ENCODE data around the gene HUWE1.
"Not testable (repeated sequence)": the region's sequence is repeated elsewhere in the genome, so short reads cannot be mapped to it uniquely, and the experiment has no call there.

Gene HUWE1

GRCh38 chrX:53526999-53527398, 159.5 kb downstream of the HUWE1 start:
- no peak for DNase-seq (ENCODE audit: low spot score)
- no peak for TF ChIP-seq CTCF (IDR thresholded peaks at IDR 0.05)
- no peak overlapping the region for H3K27ac ChIP-seq

GRCh38 chrX:53511322-53511721, 175.2 kb downstream of the HUWE1 start:
- H3K27ac ChIP-seq = no peak overlapping the region
- DNase-seq (ENCODE audit: low spot score) = no peak
- TF ChIP-seq CTCF (IDR thresholded peaks at IDR 0.05) = no peak
- H3K4me3 ChIP-seq = no peak overlapping the region

More at GRCh38 chrX:53526999-53527398, 159.5 kb downstream of the HUWE1 start:
- no peak overlapping the region for H3K4me3 ChIP-seq

DNA sequence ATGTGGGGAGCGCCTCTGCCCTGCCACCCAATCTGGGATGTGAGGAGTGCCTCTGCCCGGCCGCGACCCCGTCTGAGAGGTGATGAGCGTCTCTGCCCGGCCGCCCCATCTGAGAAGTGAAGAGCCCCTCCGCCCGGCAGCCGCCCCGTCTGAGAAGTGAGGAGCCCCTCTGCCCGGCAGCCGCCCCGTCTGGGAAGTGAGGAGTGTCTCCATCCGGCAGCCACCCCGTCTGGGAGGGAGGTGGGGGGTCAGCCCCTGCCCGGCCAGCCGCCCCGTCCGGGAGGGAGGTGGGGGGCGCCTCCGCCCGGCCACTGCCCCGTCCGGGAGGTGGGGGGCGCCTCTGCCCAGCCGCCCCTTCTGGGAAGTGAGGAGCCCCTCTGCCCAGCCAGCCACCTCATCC, 182.5 kb downstream of the HUWE1 start:
- not testable (repeated sequence) for H3K27ac ChIP-seq; H3K4me3 ChIP-seq; DNase-seq (ENCODE audit: low spot score)

- H3K4me3 ChIP-seq = no peak overlapping the region
- no peak overlapping the region for H3K27ac ChIP-seq
- no peak for TF ChIP-seq CTCF (IDR thresholded peaks at IDR 0.05)
- no peak for DNase-seq (ENCODE audit: low spot score)
Observed at GRCh38 chrX:53494436-53494835, 192.1 kb downstream of the HUWE1 start.

DNA sequence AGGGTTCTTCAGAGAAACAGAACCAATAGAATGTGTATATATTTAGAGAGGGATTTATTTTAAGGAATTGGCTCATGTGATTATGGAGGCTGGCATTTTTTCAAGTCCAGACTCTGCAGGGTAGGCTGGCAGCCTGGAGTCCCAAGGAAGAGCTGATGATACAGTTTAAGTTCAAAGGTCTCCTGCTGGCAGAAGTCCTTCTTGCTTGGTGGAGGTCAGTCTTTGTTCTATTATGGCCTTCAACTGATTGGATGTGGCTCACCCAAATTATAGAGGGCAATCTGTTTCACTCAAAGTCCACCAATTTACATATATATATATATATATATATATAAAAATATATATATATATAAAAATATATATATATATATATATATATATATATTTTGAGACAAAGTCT, 200.2 kb downstream of the HUWE1 start:
- no peak overlapping the region for H3K27ac ChIP-seq
- H3K4me3 ChIP-seq = no peak overlapping the region
- no peak for DNase-seq (ENCODE audit: low spot score)
- no peak for TF ChIP-seq CTCF (IDR thresholded peaks at IDR 0.05)

- no peak for TF ChIP-seq CTCF (IDR thresholded peaks at IDR 0.05)
- H3K4me3 ChIP-seq = no peak overlapping the region
- no peak overlapping the region for H3K27ac ChIP-seq
- no peak for DNase-seq (ENCODE audit: low spot score)
Observed at GRCh38 chrX:53483838-53484405, 202.6 kb downstream of the HUWE1 start.

DNA sequence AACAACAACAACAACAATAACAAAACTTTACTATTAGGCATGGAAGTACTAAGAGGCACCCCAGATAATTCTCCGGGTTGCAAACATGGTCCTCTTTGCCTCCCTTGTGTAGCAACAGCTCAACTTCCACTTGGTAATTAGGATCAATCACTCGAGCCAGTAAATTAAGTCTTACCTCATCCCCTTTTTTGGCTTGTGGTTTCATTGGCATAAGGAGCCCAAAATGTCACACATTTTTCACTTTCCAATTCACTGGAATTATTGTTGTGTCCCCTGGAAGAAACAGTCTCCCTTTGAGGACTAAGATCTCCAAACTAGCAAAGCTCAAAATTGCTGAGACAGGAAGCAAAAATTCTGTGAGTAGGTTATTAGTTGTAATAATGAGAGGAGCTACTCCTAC, 203.1 kb downstream of the HUWE1 start:
- TF ChIP-seq CTCF (IDR thresholded peaks at IDR 0.05) = no peak
- H3K27ac ChIP-seq = no peak overlapping the region
- no peak for DNase-seq (ENCODE audit: low spot score)
- no peak overlapping the region for H3K4me3 ChIP-seq
